MM.1S (cell line): ENCODE data around the gene NAE1.

ENCODE experiments used
- DNase-seq: peaks from one replicate; pipeline ENCODE4 v3.0.0-alpha.2; 2015
- H2AFZ ChIP-seq: fragments of 300-600 bp; sonication (generic); 2 replicates; pipeline ENCODE4 v1.6.0; 2016; ENCODE audit warnings: antibody characterized with exemption, low read length
- H3F3A ChIP-seq: fragments of 300-600 bp; sonication (generic); 2 replicates; pipeline ENCODE4 v1.6.1; 2016; ENCODE audit warnings: mild to moderate bottlenecking, antibody characterized with exemption, low read length, moderate library complexity, mixed read lengths; ENCODE audit not compliant: insufficient read depth
- H3K27ac ChIP-seq: fragments of 300-600 bp; sonication (generic); 2 replicates; pipeline ENCODE4 v1.5.1; 2016; ENCODE audit warnings: mild to moderate bottlenecking, low read length
- H3K27me3 ChIP-seq: fragments of 300-600 bp; sonication (generic); replicated peaks from 2 replicates; pipeline ENCODE4 v1.6.0; 2016; ENCODE audit warnings: low read length; ENCODE audit not compliant: insufficient read depth
- H3K36me3 ChIP-seq: fragments of 300-600 bp; sonication (generic); replicated peaks from 2 replicates; pipeline ENCODE4 v1.6.1; 2016; ENCODE audit warnings: mild to moderate bottlenecking, low read length, mixed read lengths; ENCODE audit not compliant: insufficient read depth
- H3K4me1 ChIP-seq: fragments of 300-600 bp; sonication (generic); 2 replicates; pipeline ENCODE4 v1.6.1; 2016; ENCODE audit warnings: low read length, mixed read lengths
- H3K4me2 ChIP-seq: fragments of 300-600 bp; sonication (generic); 2 replicates; pipeline ENCODE4 v1.6.0; 2016; ENCODE audit warnings: low read depth, low read length
- H3K4me3 ChIP-seq: fragments of 300-600 bp; sonication (generic); 2 replicates; pipeline ENCODE4 v1.5.1; 2016; ENCODE audit warnings: low read length, mixed read lengths
- H3K79me2 ChIP-seq: fragments of 300-600 bp; sonication (generic); 2 replicates; pipeline ENCODE4 v1.6.1; 2016; ENCODE audit warnings: mixed run types, low read length, mixed read lengths
- H3K9ac ChIP-seq: fragments of 300-600 bp; sonication (generic); 2 replicates; pipeline ENCODE4 v1.6.1; 2016; ENCODE audit warnings: low read length, mixed read lengths
- H3K9me2 ChIP-seq: fragments of 300-600 bp; sonication (generic); replicated peaks from 2 replicates; pipeline ENCODE4 v1.6.1; 2016; ENCODE audit warnings: mild to moderate bottlenecking, low read length, mixed read lengths; ENCODE audit not compliant: insufficient read depth
- H3K9me3 ChIP-seq: fragments of 300-600 bp; sonication (generic); replicated peaks from 2 replicates; pipeline ENCODE4 v1.6.1; 2016; ENCODE audit warnings: mild to moderate bottlenecking, low read length, mixed read lengths; ENCODE audit not compliant: insufficient read depth
- H4K20me1 ChIP-seq: fragments of 300-600 bp; sonication (generic); 2 replicates; pipeline ENCODE4 v1.6.1; 2016; ENCODE audit warnings: mild to moderate bottlenecking, low read length, moderate library complexity, mixed read lengths; ENCODE audit not compliant: insufficient read depth
- EZH2 ChIP-seq: fragments of 300-600 bp; sonication (generic); optimal IDR thresholded peaks from 2 replicates; pipeline ENCODE3; 2017; ENCODE audit warnings: low read depth, mild to moderate bottlenecking, antibody characterized with exemption, low read length, mixed read lengths
- EZH2phosphoT487 ChIP-seq: fragments of 300-600 bp; sonication (generic); IDR thresholded peaks from 2 replicates; pipeline ENCODE4 v1.6.1; 2018; ENCODE audit warnings: antibody characterized with exemption, low read length
- TF ChIP-seq, protein P1 (sequence below): fragments of 300-600 bp; sonication (generic); IDR thresholded peaks from 2 replicates; pipeline ENCODE4 v1.5.1; 2016; ENCODE audit warnings: antibody characterized with exemption, low read length, mixed read lengths

The NAE1 gene

DNA sequence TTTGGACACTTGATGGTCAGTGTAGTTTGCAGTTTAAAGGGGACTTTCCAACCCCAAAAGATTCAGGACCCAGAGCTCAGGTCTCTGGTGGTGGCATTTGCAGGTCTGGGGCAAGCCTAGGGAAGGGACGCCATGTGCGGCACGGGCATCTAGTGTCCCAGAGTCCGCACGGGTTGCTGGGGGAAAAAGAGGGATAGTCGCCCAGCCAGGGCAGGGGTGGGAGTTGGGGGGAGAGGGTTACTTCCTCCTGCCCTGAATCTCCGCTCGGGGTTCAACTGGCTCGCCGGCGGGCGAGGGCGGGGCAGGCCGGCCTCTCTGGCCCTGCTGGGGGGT is 13.2 kb upstream of the NAE1 start:
- Histone ChIP-seq H3K36me3 (no peaks in the 10 kb centered on the region), H3K4me1 (no peaks in the 10 kb centered on the region), H3K79me2 (no peaks in the 10 kb centered on the region), H3K27me3 (no peaks in the 10 kb centered on the region), H3K27ac (no peak overlapping the region), H4K20me1 (no peaks in the 10 kb centered on the region), H3K4me2 (no peak overlapping the region), H3K4me3 (no peak overlapping the region), H2AFZ (no peak overlapping the region), H3K9ac (no peak overlapping the region), H3K9me2 (no peaks in the 10 kb centered on the region), H3F3A (no peaks in the 10 kb centered on the region), H3K9me3 (no peaks in the 10 kb centered on the region)
- DNase-seq: no peak
- TF ChIP-seq EZH2: no peak

DNA sequence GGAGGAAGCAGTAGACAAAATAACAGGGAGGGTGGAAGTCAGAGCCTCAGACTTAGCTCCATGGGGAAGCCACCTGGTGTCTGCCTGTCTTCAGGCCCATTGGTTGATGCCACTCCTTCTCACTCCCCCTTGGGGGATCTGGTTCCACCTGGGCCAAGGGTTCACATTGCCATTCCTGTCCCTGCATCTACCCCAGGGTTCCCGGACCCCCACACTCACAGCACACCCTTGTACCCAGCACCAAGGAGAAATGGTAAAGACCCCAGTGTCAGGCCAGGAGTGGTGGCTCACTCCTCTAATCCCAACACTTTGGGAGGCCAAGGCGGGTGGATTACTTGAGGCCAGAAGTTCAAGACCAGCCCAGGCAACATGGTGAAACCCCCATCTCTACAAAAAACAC is 12.4 kb upstream of the NAE1 start:
- Histone ChIP-seq H3K27ac (no peak overlapping the region), H3K4me3 (no peak overlapping the region), H3K9me2 (no peaks in the 10 kb centered on the region), H3K36me3 (no peaks in the 10 kb centered on the region), H3K4me2 (no peak overlapping the region), H4K20me1 (no peaks in the 10 kb centered on the region), H3F3A (no peaks in the 10 kb centered on the region), H3K4me1 (no peaks in the 10 kb centered on the region), H3K9ac (no peak overlapping the region), H3K27me3 (no peaks in the 10 kb centered on the region), H3K9me3 (no peaks in the 10 kb centered on the region), H2AFZ (no peak overlapping the region), H3K79me2 (no peaks in the 10 kb centered on the region)
- TF ChIP-seq EZH2phosphoT487: no peak
- TF ChIP-seq, protein P1, sequence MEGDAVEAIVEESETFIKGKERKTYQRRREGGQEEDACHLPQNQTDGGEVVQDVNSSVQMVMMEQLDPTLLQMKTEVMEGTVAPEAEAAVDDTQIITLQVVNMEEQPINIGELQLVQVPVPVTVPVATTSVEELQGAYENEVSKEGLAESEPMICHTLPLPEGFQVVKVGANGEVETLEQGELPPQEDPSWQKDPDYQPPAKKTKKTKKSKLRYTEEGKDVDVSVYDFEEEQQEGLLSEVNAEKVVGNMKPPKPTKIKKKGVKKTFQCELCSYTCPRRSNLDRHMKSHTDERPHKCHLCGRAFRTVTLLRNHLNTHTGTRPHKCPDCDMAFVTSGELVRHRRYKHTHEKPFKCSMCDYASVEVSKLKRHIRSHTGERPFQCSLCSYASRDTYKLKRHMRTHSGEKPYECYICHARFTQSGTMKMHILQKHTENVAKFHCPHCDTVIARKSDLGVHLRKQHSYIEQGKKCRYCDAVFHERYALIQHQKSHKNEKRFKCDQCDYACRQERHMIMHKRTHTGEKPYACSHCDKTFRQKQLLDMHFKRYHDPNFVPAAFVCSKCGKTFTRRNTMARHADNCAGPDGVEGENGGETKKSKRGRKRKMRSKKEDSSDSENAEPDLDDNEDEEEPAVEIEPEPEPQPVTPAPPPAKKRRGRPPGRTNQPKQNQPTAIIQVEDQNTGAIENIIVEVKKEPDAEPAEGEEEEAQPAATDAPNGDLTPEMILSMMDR: no peak
- no peak for DNase-seq

DNA sequence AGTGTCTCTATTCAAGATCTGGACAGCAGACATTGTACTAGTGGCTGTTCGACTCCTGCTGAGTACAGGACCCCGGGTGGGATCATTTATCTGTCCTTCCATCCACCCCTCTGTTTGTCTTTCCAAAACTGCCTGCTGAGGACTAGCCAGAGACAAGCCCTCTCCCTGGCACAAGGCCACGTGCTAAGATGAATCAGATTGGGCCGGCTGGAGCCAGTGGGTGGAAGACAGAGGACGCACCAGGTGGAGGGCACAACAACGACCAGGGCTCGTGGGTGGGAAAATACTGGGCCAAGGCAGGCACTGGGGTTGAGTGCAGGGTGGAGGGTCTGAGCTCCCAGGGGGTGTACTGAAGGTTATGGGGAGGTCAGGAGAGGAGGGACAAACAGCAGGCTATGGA is 12.0 kb upstream of the NAE1 start:
- H3K4me3 ChIP-seq: no peak overlapping the region
- H3K79me2 ChIP-seq: no peaks in the 10 kb centered on the region
- no peaks in the 10 kb centered on the region for H4K20me1 ChIP-seq
- no peaks in the 10 kb centered on the region for H3K36me3 ChIP-seq
- no peak overlapping the region for H2AFZ ChIP-seq
- H3K27me3 ChIP-seq: no peaks in the 10 kb centered on the region
- H3K27ac ChIP-seq: no peak overlapping the region
- no peak overlapping the region for H3K4me2 ChIP-seq
- no peak overlapping the region for H3K9ac ChIP-seq
- TF ChIP-seq EZH2phosphoT487: no peak
- TF ChIP-seq, protein P1: no peak
- TF ChIP-seq EZH2: no peak
- no peaks in the 10 kb centered on the region for H3K4me1 ChIP-seq
- no peaks in the 10 kb centered on the region for H3K9me3 ChIP-seq
- H3K9me2 ChIP-seq: no peaks in the 10 kb centered on the region
- H3F3A ChIP-seq: no peaks in the 10 kb centered on the region
- DNase-seq: no peak

DNA sequence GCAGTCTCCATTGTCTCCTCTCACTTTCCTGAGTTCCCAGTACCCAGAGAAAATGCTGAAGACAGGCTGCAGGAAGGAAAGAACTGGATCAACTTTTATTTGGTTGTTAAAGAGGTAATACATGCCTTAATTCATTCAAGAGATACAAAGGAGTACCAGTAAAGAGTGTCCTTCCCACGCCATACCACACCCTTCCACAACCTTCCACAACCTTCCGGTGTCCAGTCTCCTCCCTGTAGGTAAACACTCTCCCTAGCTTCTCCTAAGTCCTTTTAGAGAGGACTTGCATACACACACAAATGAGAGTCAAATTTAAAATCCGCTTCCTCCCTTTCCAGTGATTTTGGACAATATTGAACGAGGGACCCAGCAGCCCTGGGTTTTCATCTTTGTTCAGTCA is 10.6 kb upstream of the NAE1 start:
- H3K27me3 ChIP-seq: no peaks in the 10 kb centered on the region
- TF ChIP-seq, protein P1: no peak
- no peak for TF ChIP-seq EZH2phosphoT487
- no peak for TF ChIP-seq EZH2
- no peaks in the 10 kb centered on the region for H3K9me3 ChIP-seq
- no peaks in the 10 kb centered on the region for H3F3A ChIP-seq
- no peak overlapping the region for H3K4me3 ChIP-seq
- no peaks in the 10 kb centered on the region for H3K9me2 ChIP-seq
- no peaks in the 10 kb centered on the region for H3K79me2 ChIP-seq
- H3K36me3 ChIP-seq: no peaks in the 10 kb centered on the region
- H2AFZ ChIP-seq: no peak overlapping the region
- H3K4me2 ChIP-seq: no peak overlapping the region
- H3K4me1 ChIP-seq: no peaks in the 10 kb centered on the region
- H4K20me1 ChIP-seq: no peaks in the 10 kb centered on the region
- no peak overlapping the region for H3K27ac ChIP-seq
- H3K9ac ChIP-seq: no peak overlapping the region
- DNase-seq: no peak
